D721Med (cell line): ENCODE measurements around the gene SRD5A1.

Experiments used
- DNase-seq: peaks from one replicate; pipeline ENCODE4 v3.0.0; 2011; ENCODE audit warnings: low spot score; ENCODE audit not compliant: insufficient read length
- FAIRE-seq: peaks from 2 replicates; lab custom pipeline; 2011; peaks lifted over from hg19 to GRCh38; lab: Jason Lieb, UNC
- TF ChIP-seq, protein P1 (sequence below): IDR thresholded peaks from 2 replicates; pipeline ENCODE4 v1.5.1; 2012; ENCODE audit warnings: mild to moderate bottlenecking, control low read depth; ENCODE audit not compliant: insufficient read depth; ENCODE audit errors: missing control alignments

Gene SRD5A1

DNA sequence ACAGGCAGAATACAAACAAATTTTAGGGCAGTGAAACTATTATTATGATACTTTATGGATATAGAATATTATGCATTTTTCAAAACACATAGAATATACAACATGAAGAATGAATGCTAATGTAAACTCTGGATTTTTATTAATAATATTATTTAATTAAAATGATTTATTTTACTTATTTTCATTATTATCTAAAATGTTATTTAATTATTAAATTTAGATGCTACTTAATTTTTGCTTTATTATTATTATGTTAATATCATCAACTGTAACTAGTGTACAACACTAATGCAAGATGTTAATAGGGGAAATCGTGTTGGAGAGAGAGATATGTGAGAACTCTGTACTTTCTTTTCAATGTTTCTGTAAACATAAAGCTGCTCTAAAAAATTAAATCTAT, 40.7 kb downstream of the SRD5A1 start:
- no peak for FAIRE-seq
- TF ChIP-seq, protein P1, sequence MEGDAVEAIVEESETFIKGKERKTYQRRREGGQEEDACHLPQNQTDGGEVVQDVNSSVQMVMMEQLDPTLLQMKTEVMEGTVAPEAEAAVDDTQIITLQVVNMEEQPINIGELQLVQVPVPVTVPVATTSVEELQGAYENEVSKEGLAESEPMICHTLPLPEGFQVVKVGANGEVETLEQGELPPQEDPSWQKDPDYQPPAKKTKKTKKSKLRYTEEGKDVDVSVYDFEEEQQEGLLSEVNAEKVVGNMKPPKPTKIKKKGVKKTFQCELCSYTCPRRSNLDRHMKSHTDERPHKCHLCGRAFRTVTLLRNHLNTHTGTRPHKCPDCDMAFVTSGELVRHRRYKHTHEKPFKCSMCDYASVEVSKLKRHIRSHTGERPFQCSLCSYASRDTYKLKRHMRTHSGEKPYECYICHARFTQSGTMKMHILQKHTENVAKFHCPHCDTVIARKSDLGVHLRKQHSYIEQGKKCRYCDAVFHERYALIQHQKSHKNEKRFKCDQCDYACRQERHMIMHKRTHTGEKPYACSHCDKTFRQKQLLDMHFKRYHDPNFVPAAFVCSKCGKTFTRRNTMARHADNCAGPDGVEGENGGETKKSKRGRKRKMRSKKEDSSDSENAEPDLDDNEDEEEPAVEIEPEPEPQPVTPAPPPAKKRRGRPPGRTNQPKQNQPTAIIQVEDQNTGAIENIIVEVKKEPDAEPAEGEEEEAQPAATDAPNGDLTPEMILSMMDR = no peak
- no peak for DNase-seq

DNA sequence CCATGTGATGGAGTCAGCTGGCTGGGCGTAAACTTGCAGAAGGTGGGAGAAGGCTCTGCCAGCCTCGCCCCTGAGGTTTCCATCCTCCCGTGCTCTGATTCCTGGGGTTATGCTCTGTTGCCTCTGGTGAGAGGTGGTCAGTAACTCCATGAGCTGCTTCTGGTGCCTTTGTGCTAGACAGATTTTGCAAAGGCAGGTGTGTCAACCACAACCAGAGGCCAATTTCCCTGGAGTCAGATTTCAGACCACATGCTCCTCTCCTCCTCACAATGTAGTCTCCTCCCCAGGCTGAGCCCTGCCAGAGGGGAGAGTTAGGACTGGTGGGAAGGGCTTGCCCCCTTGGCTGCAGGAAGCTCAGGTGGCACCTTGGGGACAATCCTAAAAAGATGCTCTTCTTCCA, 41.2 kb downstream of the SRD5A1 start:
- TF ChIP-seq, protein P1 = no peak
- no peak for DNase-seq
- FAIRE-seq = no peak

DNA sequence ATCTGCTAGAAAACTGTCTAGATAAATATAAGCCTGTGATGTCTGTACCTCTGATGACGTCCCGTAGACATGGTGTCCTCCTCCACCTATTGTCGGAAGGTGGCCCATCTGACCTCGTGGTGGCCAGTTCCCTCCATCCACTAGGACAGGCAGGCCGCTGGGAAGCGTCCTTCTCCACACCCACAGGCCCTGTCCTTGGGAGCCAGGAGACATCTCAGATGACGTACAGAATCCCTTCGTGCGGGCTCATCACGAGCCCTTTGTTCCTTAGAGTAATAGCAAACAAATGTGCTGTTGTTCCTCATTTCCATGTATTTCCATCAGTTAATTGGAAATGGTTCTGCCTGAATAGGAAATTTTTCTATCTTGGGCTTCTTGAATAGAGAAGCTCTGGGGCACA, 41.6 kb downstream of the SRD5A1 start:
- DNase-seq (no peak), FAIRE-seq (no peak)
- TF ChIP-seq, protein P1 = no peak

DNA sequence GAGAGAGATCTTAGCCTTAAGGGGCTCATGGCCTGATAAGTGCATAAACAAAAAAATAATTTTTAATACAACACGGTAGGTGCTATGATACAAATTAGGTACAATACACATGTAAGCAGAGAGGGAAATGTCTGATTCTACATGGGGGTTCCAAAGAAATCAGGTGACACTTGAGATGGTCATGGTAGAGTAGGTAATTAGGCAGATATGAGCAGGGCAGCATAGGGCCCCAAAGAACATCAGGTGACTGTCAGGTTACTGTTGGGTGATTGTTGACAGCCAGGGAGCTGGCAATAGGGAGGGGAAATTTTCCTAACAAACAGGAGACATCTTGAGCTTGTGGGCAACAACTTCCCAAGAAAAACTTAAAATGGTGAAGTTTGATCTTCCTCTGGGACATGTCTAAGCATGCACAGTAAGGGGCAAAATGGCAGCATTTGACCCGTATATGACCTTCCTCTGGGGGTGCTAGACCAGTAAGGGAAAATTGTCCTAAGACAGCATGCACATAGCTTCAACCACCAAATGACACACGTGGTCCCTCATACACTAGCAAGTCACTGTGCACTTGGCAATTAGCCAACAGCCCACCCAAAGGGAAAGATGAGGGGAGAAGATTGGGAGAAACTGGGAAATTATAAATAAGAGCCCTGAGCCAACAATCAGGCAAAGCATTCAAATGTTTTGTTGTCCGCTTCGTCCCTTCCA, 42.7 kb downstream of the SRD5A1 start:
- FAIRE-seq (no peak), DNase-seq (no peak)
- TF ChIP-seq, protein P1 = no peak

DNA sequence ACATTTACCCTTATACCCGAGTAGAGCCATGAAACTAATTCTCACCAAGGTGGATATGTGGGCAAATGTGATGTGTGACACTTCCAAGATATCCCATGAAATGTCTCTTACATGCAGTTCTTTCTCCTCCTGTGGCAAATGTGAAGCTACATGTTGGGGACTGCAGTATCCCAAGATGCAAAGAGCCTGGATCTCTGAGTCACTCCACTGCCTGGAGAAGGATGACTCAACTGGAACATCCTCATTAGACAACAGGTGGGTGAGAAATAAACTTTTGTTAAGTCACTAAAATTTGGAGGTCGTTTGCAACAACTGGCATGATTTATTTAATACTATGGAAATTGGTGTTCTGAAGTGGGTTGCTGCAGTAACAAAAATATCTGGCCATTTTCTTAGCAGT, 43.5 kb downstream of the SRD5A1 start:
- TF ChIP-seq, protein P1 = no peak
- FAIRE-seq (no peak), DNase-seq (no peak)

DNA sequence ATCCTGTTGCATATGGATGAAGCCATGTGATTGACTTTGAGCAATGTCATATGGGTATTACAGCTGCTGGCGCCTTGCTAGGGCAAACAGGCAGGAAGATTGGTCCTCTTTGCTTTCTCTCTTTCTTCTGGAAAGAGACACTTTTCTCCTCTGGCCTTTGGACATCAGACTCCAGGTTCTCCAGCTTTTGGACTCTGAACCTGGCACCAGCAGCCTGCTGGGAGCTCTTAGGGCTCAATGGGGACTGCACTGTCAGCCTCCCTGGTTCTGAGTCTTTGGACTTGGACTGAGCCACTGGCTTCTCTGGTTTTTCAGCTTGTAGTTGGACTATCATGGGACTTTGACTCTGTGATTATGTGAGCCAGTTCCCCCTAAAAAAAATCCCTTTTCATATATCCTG, 45.1 kb downstream of the SRD5A1 start:
- TF ChIP-seq, protein P1 = no peak
- DNase-seq (no peak), FAIRE-seq (no peak)

DNA sequence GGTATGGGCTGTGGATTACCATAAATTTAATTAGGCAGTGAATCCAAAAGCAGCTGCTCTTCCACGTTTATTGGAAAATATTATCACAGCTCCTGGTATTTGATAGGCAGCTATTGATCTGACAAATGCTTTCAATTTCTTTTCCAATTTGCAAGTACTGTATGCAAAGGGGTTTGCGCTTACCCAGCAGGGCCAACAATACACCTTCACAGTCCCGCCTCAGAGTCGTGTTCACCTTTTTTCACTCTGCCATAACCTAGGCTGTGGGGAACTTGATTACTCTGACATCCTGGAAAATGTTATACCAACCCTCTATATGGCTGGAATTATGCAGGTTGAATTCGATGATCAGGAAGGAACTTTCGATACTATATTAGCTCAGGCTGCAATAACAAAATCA, 47.7 kb downstream of the SRD5A1 start:
- TF ChIP-seq, protein P1 = no peak
- DNase-seq (no peak), FAIRE-seq (no peak)
